T-helper 2 cell treated with Interferon-gamma antibody and Interleukin-4, amounts not matched to agents 5 μg/mL and 100 μg/mL, for 36 hours (primary cell): ENCODE results near the gene TLR5.

Experiments used
- DNase-seq: peaks from one replicate; pipeline ENCODE4 v3.0.0; 2021; ENCODE audit warnings: low spot score
- H3K27ac Mint-ChIP-seq: one replicate; pipeline ENCODE4 v1.8.0; 2021; ENCODE audit warnings: mild to moderate bottlenecking, mixed read lengths
- H3K27me3 Mint-ChIP-seq: one replicate; pipeline ENCODE4 v1.8.0; 2021; ENCODE audit warnings: low read depth, mixed read lengths
- H3K36me3 Mint-ChIP-seq: one replicate; pipeline ENCODE4 v1.8.0; 2021; ENCODE audit warnings: low read depth, mixed read lengths
- H3K4me1 Mint-ChIP-seq: one replicate; pipeline ENCODE4 v1.8.0; 2021; ENCODE audit warnings: low read depth, mixed read lengths
- H3K4me3 Mint-ChIP-seq: one replicate; pipeline ENCODE4 v1.8.0; 2022; ENCODE audit warnings: mild to moderate bottlenecking, moderate library complexity, mixed read lengths
- H3K9me3 Mint-ChIP-seq: one replicate; pipeline ENCODE4 v1.8.0; 2021; ENCODE audit warnings: mixed read lengths

TLR5 gene

GRCh38 chr1:223114871-223115270, 28.2 kb downstream of the TLR5 start:
- DNase-seq = no peak
- Mint-ChIP-seq H3K36me3 (no peaks in the 10 kb centered on the region), H3K27ac (no peak overlapping the region), H3K4me3 (no peak overlapping the region), H3K27me3 (no peaks in the 10 kb centered on the region), H3K9me3 (no peaks in the 10 kb centered on the region), H3K4me1 (no peaks in the 10 kb centered on the region)

DNA sequence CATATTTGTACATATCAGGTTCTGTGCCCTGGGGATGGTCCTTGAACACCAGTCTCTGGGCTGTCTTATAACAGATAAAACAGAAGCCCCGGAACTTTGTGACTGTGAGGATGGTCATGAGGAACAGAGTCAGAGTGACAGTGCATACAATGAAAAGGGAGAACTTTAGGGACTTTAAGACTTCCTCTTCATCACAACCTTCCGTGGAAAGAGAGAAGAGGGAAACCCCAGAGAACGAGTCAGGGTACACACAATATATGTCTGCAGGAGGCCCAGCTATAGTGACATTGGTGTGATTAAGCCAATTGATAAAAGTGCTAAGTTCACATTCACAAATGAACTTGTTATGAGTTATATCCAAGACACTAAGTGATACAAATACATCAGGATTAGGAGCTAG, 32.1 kb downstream of the TLR5 start:
- Mint-ChIP-seq H3K9me3 (no peaks in the 10 kb centered on the region), H3K27me3 (peaks cover 2% of the 10 kb centered on the region), H3K4me1 (no peaks in the 10 kb centered on the region), H3K4me3 (no peak overlapping the region), H3K36me3 (no peaks in the 10 kb centered on the region), H3K27ac (no peak overlapping the region)
- DNase-seq = no peak

- Mint-ChIP-seq H3K4me1 (no peaks in the 10 kb centered on the region), H3K27me3 (peaks cover 3% of the 10 kb centered on the region), H3K27ac (no peak overlapping the region), H3K36me3 (no peaks in the 10 kb centered on the region), H3K9me3 (no peaks in the 10 kb centered on the region), H3K4me3 (no peak overlapping the region)
- no peak for DNase-seq
Measured at GRCh38 chr1:223109581-223110026, 33.4 kb downstream of the TLR5 start.

DNA sequence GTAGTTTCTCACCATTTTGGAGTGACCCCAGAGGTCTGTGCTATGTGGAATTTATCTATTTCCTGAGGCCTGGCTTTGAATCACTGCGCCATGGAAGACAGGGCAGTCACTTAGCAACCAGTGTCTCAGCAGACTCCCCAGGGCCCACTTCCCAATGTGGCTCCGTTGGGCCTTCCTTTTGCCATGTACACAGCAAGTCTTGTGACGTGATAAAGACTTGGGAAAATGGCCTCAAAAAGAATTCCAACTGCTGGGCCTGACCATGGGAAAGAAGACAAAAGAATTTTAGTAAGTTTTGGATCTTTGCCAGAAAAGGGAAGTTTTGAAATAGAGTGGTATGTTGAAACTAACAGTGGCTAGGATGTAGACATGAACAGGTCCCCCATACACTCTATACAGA, 36.2 kb downstream of the TLR5 start:
- no peak for DNase-seq
- no peak overlapping the region for H3K4me3 Mint-ChIP-seq
- no peak overlapping the region for H3K27ac Mint-ChIP-seq
- H3K36me3 Mint-ChIP-seq = no peaks in the 10 kb centered on the region
- no peaks in the 10 kb centered on the region for H3K9me3 Mint-ChIP-seq
- no peaks in the 10 kb centered on the region for H3K4me1 Mint-ChIP-seq
- H3K27me3 Mint-ChIP-seq = peaks cover 3% of the 10 kb centered on the region

- H3K27ac Mint-ChIP-seq = no peak overlapping the region
- H3K27me3 Mint-ChIP-seq = peaks cover 3% of the 10 kb centered on the region
- no peak for DNase-seq
- no peak overlapping the region for H3K4me3 Mint-ChIP-seq
- H3K4me1 Mint-ChIP-seq = no peaks in the 10 kb centered on the region
- H3K36me3 Mint-ChIP-seq = no peaks in the 10 kb centered on the region
- H3K9me3 Mint-ChIP-seq = no peaks in the 10 kb centered on the region
Measured at GRCh38 chr1:223105568-223105967, 37.5 kb downstream of the TLR5 start.

- no peak for DNase-seq
- no peak overlapping the region for H3K27ac Mint-ChIP-seq
- no peaks in the 10 kb centered on the region for H3K9me3 Mint-ChIP-seq
- H3K36me3 Mint-ChIP-seq = no peaks in the 10 kb centered on the region
- peaks cover 5% of the 10 kb centered on the region for H3K27me3 Mint-ChIP-seq
- H3K4me1 Mint-ChIP-seq = no peaks in the 10 kb centered on the region
- H3K4me3 Mint-ChIP-seq = no peak overlapping the region
Measured at GRCh38 chr1:223102797-223103533, 40.1 kb downstream of the TLR5 start.

- Mint-ChIP-seq H3K27ac (no peak overlapping the region), H3K4me1 (no peaks in the 10 kb centered on the region), H3K9me3 (no peaks in the 10 kb centered on the region)
Measured at GRCh38 chr1:223097713-223098112, 45.3 kb downstream of the TLR5 start.

GRCh38 chr1:223095870-223096269, 47.2 kb downstream of the TLR5 start:
- H3K9me3 Mint-ChIP-seq = no peaks in the 10 kb centered on the region
- peaks cover 2% of the 10 kb centered on the region for H3K27me3 Mint-ChIP-seq
- no peaks in the 10 kb centered on the region for H3K4me1 Mint-ChIP-seq
- no peaks in the 10 kb centered on the region for H3K36me3 Mint-ChIP-seq
- no peak overlapping the region for H3K4me3 Mint-ChIP-seq
- H3K27ac Mint-ChIP-seq = no peak overlapping the region
- DNase-seq = no peak

More at GRCh38 chr1:223097713-223098112, 45.3 kb downstream of the TLR5 start:
- DNase-seq = no peak
- peaks cover 2% of the 10 kb centered on the region for H3K27me3 Mint-ChIP-seq
- H3K36me3 Mint-ChIP-seq = no peaks in the 10 kb centered on the region
- no peak overlapping the region for H3K4me3 Mint-ChIP-seq

GRCh38 chr1:223091896-223092295, 51.2 kb downstream of the TLR5 start:
- no peak for DNase-seq
- Mint-ChIP-seq H3K9me3 (no peaks in the 10 kb centered on the region), H3K27ac (no peak overlapping the region), H3K4me1 (no peaks in the 10 kb centered on the region), H3K27me3 (no peaks in the 10 kb centered on the region), H3K36me3 (no peaks in the 10 kb centered on the region), H3K4me3 (no peak overlapping the region)

DNA sequence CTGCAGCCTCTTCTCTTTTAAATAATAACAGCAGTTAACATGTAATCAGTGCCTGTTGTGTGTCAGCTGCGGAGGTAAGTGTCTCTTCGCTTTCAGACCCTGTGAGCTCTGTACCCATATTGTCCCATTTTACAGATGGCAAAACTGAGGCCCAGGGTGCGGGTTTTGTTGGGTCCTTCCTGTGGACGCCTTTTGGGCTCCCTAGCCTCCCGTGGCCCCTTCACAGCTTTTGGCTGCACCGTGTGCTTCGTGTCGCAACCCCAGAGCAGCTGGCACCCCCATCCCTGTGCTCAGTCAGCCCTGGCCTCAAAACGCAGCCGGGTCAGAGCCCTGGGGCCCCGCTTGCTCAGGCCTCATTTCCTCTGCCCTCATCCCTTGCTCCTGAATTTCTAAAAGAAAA, 53.8 kb downstream of the TLR5 start:
- no peaks in the 10 kb centered on the region for H3K27me3 Mint-ChIP-seq
- H3K36me3 Mint-ChIP-seq = no peaks in the 10 kb centered on the region
- DNase-seq = no peak
- H3K9me3 Mint-ChIP-seq = no peaks in the 10 kb centered on the region
- no peak overlapping the region for H3K27ac Mint-ChIP-seq
- no peaks in the 10 kb centered on the region for H3K4me1 Mint-ChIP-seq
- H3K4me3 Mint-ChIP-seq = no peak overlapping the region

DNA sequence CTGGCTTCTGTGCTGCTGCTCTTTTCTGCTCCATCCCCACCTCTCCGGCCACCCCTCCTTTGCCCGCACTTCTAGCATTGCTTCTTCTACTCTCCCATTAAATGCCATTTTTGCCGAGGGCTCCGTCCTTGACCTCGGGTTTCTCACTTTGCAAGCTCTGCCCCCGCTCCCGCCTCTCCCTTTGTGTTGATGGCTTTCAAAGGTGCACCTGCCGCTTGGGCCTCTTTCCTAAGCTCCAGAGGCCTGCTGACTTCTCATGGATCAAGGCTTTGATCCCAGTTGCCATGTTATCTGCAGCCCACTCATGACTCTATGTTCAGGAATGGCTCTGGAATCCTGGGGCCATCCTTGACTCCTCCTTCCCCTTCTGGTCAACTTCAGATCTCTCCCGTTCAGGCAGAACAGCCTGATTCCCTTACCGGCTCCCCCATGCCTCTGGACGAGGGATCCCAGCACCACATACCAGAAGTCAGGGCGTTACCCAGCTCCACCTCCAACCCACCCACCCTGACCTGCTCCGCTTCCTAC, 54.3 kb downstream of the TLR5 start:
- Mint-ChIP-seq H3K4me1 (no peaks in the 10 kb centered on the region), H3K36me3 (no peaks in the 10 kb centered on the region), H3K27me3 (no peaks in the 10 kb centered on the region), H3K27ac (no peak overlapping the region), H3K4me3 (no peak overlapping the region), H3K9me3 (no peaks in the 10 kb centered on the region)
- no peak for DNase-seq

DNA sequence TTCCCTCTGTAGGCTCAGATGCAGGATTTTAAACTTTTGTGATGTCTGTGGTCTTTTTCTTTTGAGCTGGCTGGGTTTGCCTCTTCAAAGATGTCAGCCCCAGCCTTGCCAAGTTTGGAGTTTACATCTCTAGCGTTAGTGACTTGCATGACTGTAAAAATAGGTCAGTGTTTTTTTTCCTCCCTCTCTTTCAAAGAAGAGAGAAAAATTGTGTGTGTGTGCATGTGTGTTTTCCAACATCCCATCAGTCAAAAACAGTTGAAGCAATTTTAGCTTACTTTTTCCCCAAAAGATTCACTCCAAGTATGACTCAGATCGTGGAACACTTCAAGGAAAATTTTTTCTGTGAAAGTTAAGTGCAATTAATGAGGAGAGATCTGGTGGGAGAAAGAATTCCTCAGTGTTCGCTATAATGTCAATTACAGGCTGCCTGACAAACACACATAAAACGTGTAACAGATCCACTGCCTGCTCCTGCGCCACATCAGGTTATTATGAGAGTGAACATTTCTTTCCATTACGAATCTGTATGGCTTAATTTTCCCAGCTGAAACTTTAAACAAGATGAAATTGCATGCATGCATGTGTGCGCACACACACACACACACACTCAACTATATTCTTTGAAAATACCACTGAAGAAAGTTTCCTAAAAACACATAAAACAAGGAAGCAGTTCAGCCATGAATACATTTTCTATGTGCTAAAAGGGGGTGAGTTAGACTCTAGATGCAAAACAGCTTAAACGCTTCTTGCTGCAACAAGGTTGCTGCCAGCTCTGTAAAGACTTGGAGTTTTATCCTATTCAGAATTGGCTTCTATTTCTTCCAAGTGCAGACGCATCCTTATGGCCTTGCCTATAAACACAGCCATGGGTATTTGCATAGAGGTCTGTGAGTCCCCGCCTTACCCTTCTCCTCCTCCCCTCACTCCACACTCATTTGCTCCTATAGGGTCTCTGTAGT, 55.5 kb downstream of the TLR5 start:
- no peak for DNase-seq
- Mint-ChIP-seq H3K36me3 (no peaks in the 10 kb centered on the region), H3K27me3 (no peaks in the 10 kb centered on the region), H3K9me3 (no peaks in the 10 kb centered on the region), H3K4me3 (no peak overlapping the region), H3K4me1 (no peaks in the 10 kb centered on the region), H3K27ac (no peak overlapping the region)

GRCh38 chr1:223084464-223084866, 58.6 kb downstream of the TLR5 start:
- Mint-ChIP-seq H3K9me3 (no peaks in the 10 kb centered on the region), H3K27me3 (no peaks in the 10 kb centered on the region)

GRCh38 chr1:223083831-223084230, 59.2 kb downstream of the TLR5 start:
- H3K9me3 Mint-ChIP-seq = no peaks in the 10 kb centered on the region
- no peak overlapping the region for H3K4me3 Mint-ChIP-seq
- H3K27ac Mint-ChIP-seq = no peak overlapping the region
- no peaks in the 10 kb centered on the region for H3K4me1 Mint-ChIP-seq
- no peaks in the 10 kb centered on the region for H3K27me3 Mint-ChIP-seq
- no peak for DNase-seq
- no peaks in the 10 kb centered on the region for H3K36me3 Mint-ChIP-seq

More at GRCh38 chr1:223084464-223084866, 58.6 kb downstream of the TLR5 start:
- H3K4me3 Mint-ChIP-seq = no peak overlapping the region
- no peaks in the 10 kb centered on the region for H3K36me3 Mint-ChIP-seq
- no peak overlapping the region for H3K27ac Mint-ChIP-seq
- no peaks in the 10 kb centered on the region for H3K4me1 Mint-ChIP-seq
- DNase-seq = no peak
